ENCODE measurements around the gene DCAKD. TPM values are rescaled to one million over a fixed set of nuclear protein-coding genes. Genes with fewer than 3 reads are reported as not detected.

DCAKD gene
- total and polyA plus RNA-seq, 2 donors (not counting 3 experiments of a cell fraction or from before 2014, with no cell fraction given) = 30.8 to 36.5 TPM

DNA sequence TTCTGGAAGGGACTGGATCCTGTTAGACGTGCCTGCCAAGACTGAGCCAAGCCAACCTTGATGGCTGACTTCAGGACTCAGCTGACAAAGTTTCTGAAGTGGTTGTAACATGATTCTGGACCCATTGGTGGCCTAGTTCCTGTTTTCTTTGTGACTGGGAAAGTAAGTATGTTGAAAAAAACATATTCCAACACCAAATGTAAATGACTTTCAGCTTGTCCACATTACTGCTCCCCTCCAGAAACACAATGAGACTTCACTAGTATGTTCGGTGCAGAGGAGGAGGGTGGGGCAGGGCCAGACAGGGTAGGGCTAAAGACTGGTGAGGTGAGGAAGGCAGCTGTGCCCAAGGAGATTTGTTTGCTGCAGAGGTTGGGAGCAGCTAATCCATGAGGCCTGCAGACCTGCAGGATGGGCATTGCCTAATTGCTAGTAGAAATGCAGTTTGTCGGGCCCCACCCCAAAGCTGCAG, 36.1 kb upstream of the DCAKD start:
- intact Hi-C loops (cut with micrococcal nuclease) = no loop called here
- Histone ChIP-seq H3K79me2 (ENCODE audit: control insufficient read depth, insufficient read depth, low read length) (no peaks in the 10 kb centered on the region), H3K4me2 (ENCODE audit: insufficient read depth, low read length) (no peak overlapping the region), H2AFZ (ENCODE audit: low read depth, low read length) (no peak overlapping the region), H3K9me1 (replicated peaks; ENCODE audit: control insufficient read depth, extremely low read depth, insufficient read depth, low read length) (no peaks in the 10 kb centered on the region), H3K36me3 (ENCODE audit: control insufficient read depth in 2 of 2, extremely low read depth in 1 of 2, insufficient read depth in 2 of 2, low read length in 2 of 2) (peaks cover 16 to 35% of the 10 kb centered on the region in 2 experiments), H3K4me1 (ENCODE audit: control insufficient read depth, extremely low read depth, insufficient read depth, low read length) (peaks cover 8% of the 10 kb centered on the region), H3K9ac (replicated peaks; ENCODE audit: extremely low read depth, insufficient read depth, low read length) (no peak overlapping the region), H3K27ac (ENCODE audit: insufficient read depth, low read depth, low read length) (no peak overlapping the region), H4K20me1 (replicated peaks; ENCODE audit: control insufficient read depth, extremely low read depth, insufficient read depth, low read length) (no peaks in the 10 kb centered on the region), H3K27me3 (ENCODE audit: control insufficient read depth in 2 of 2, insufficient read depth in 2 of 2, low read length in 2 of 2) (no peaks in the 10 kb centered on the region), H3K9me3 (replicated peaks; ENCODE audit: control insufficient read depth, insufficient read depth, low read length) (no peaks in the 10 kb centered on the region), H3K4me3 (replicated peaks in 1 of 3; ENCODE audit: insufficient read depth in 1 of 3, low read depth in 1 of 3, low read length in 3 of 3) (no peak overlapping the region)
- POLR2A ChIA-PET = no interaction called here
- TF ChIP-seq GATA2 (IDR thresholded peaks at IDR 0.05; ENCODE audit: insufficient read depth, insufficient read length, low read depth, low read length) = no peak
- TF ChIP-seq CTCF (IDR thresholded peaks at IDR 0.05; ENCODE audit: extremely low read depth in 1 of 2, insufficient read depth in 1 of 2, low read depth in 1 of 2, low read length in 2 of 2) = no peak
- no peak for TF ChIP-seq MYC (IDR thresholded peaks at IDR 0.05; ENCODE audit: low read depth, low read length)
- no peak for TF ChIP-seq MAX (IDR thresholded peaks at IDR 0.05; ENCODE audit: insufficient read depth, insufficient read length)
- no peak for TF ChIP-seq POLR2AphosphoS5 (IDR thresholded peaks at IDR 0.05; ENCODE audit: insufficient read depth, low read depth, low read length)
- TF ChIP-seq EZH2 (IDR thresholded peaks at IDR 0.05; ENCODE audit: borderline replicate concordance, low read depth, low read length, severe bottlenecking) = no peak
- no peak for TF ChIP-seq JUN (IDR thresholded peaks at IDR 0.05; ENCODE audit: borderline replicate concordance, insufficient read depth, insufficient read length, low read depth)
- TF ChIP-seq POLR2A (IDR thresholded peaks at IDR 0.05; ENCODE audit: low read depth, low read length) = no peak
- TF ChIP-seq FOS (IDR thresholded peaks at IDR 0.05; ENCODE audit: borderline replicate concordance, insufficient read depth, low read length) = no peak
- FAIRE-seq (no peak), DNase-seq (ENCODE audit: low read depth, low spot score) (no peak)
- dilution Hi-C loops (cut with MboI; ENCODE audit: extremely low pct_ligation_motif_present, low sequenced_read_pairs) = no loop called here
- no TSS peak for BruUV-seq (replicated peaks)
- CTCF ChIA-PET = no interaction called here
